HG02763 (cell line): ENCODE data around the gene CCDC15.
"Not testable (repeated sequence)": the region's sequence is repeated elsewhere in the genome, so short reads cannot be mapped to it uniquely, and the experiment has no call there.

Source experiments
- ATAC-seq: cut with Tn5 transposase; IDR thresholded peaks from one replicate; pipeline ENCODE4 v1.9.1; 2021; ENCODE audit warnings: mild to moderate bottlenecking, moderate library complexity; ENCODE audit not compliant: unreplicated experiment

The CCDC15 gene

DNA sequence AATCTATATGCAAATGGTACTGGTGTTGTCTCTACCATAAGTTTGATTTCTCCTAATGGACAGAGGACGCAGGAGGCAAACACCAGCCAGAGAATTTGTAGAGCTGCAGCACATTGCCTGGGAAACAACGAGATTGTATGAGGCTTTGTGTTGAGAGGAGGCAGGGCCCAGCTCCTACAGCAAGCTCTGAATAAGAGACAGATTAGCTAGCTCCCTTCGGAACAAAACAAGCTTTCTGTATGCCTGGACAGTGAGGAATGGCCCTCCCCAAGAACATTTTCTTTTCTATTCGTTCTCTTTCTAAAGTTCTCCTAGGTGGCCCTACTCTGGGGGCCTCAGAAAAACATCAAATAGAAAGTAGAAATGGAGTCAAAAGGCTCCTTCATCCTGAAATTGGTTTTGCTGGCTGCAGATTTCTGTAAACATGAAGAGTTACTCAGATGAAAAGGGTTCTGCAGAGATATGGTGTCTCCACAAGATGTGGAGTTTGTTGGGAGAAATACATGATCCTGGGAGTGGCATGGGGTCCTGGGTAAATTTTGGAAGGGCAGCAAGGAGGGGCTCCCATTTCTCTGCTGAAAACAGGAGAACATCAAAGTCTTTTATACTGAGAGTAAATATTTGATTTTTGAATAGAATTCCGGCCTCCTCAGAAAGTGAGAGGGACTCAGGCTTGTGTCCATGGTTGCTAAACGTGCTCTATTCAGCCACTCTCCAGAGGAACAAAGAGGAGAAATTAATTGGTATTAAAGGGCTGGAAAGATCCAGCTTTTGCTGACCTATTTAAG lies 11.3 kb upstream of the CCDC15 start:
- ATAC-seq = no peak

DNA sequence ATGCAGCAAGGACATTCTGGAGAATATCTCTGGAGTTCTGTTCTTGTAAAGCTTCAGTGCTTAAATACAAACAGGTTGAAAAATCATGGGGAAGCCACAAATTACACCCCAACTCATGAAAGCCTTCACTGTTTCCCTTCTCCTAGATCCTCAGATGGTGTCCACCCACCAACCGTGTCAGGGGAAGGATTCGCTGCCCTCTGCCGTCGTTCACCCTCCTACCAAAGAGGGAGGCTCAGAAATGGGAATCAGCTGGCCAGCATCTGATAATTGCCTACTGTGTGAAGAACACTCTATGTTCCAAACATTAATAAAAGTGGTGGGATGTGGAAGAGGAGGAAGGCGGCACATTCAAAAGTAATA lies 10.8 kb upstream of the CCDC15 start:
- ATAC-seq = no peak

DNA sequence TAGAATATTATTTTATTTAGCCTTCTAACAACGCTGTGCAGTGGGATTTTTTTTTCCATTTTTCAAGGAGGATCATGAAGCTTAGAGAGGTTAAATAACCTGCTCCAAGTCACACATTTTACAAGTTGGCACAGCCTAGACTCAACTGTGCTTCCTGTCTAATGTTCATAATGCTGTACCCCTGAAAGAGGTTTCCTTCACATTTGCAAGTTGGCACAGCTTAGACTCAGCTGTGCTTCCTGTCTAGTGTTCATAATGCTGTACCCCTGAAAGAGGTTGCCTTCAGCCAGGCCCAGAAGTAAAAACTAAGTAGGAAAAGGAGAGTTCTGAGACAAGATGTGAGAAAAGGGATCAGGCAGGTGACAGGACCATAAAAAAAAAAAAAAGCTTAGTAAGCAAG lies 10.3 kb upstream of the CCDC15 start:
- no peak for ATAC-seq

DNA sequence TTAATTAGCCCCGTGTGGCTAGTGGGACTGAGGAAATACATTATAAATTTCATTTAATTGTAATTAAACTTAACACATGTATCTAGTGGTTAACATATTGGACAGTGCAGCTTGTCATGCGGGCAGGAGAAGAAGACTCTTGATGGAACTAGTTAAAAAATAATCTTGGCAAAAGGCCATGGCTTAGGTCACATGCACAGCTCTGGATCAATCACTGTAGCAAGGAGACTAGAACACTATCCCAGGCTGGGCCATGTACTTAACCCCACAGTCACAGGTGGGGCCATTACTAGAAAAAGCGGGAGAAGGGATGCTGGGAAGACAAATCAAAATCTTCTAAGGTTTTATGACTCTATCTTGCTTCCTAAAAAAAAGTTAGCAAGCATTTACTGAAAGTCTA lies 9.4 kb upstream of the CCDC15 start:
- ATAC-seq = no peak

DNA sequence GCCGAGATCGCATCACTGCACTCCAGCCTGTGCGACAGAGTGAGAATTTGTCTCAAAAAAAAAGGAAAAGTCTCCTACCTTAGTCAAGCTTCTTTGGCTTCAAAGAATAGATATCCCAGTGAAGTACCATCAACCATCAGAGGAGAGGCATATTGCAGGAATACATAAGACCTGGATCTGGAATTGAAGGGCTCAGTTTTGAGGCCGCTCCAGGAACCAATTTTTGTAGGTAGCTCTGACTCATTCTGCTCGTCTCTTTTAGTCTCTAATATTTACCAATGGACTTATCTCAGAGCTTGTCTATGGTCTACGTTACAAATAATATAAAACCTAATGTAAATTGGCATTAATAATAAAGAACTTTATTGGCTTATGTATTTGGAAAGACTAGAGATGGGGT lies 8.2 kb upstream of the CCDC15 start:
- ATAC-seq = no peak

DNA sequence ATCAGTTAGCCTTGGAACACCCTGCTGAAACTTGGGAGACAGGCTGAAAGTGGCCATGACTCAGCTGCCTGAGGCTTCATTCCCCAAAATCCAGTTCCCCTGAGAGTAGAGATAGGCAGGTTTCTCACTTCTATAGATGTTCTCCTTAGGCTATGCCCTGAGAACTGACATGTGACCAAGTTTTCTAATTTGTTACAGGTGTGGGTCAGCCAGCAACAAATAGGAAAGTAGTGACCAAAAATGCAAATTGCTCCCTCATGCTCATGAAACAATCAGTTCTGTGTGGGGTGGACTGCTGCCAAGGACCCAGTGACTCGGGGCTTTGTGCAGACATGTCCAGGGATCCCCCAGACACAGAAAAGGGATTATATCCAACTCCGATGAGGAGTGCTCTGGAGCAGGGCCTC lies 7.3 kb upstream of the CCDC15 start:
- ATAC-seq = no peak

DNA sequence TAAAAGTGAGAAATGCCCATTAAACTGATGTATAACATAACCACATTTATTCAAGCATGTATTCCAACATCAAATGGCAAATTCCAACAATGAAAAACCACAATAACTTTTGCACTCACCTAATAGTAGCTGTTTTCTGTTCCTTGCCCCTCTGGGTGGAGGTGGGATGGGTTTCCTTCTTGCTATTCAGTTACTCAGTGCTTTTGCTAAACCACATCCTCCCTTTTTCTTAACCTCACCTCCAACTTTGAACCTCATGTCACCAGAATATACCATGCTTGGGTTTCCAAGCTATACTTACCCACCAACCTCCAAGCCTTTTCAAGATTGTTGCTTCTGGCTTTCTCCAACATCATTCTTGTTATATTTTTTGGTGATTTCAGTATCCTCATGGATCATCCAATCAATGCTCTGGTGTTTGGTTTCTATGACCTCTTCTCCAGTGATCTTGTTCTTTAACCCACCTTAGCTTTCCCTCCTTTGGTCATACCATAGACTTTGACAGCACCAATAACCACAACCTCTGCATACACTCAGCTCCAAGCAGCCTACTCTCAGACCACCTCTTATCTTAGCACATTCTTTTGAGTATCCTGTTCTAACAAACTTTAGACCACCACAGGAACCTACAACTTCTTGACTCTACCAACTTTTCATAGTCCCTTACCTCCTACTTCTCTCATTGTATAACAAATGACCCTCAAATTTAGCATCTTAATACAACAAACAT lies 3.2 kb upstream of the CCDC15 start:
- no peak for ATAC-seq

DNA sequence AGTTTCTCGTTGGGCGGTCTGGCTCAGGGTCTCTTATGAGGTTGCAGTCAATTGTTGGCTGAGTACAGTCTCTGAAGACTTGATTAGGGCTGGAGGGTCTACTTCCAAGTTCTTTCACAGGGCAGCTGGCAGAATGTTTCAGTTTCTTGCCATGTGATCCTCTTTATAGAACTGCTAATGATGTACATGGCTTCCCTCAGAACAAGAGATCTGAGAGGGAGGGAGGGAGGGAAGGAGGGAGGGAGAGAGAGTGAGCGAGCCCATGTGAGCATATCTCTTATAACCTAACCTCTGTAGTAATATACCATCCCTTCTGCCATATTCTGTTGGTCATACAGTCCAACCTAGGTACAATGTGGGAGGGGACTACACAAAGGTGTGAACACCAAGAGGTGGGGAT lies 2.7 kb upstream of the CCDC15 start:
- ATAC-seq = no peak

DNA sequence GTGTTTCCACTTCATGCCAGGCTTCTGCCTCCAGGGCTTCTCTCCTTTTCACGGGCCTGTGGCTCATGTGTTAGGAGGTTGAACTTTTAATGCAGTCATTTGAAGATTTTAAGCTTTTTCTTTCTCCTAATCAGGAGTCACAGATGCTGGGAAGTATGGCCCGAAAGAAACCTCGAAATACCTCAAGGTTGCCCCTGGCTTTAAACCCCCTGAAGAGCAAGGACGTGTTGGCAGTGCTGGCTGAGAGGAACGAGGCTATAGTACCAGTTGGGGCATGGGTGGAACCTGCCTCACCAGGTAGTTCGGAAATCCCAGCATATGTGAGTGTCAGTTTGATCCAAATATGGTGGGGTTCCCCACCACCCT lies 571 bp downstream of the CCDC15 start:
- no peak for ATAC-seq

DNA sequence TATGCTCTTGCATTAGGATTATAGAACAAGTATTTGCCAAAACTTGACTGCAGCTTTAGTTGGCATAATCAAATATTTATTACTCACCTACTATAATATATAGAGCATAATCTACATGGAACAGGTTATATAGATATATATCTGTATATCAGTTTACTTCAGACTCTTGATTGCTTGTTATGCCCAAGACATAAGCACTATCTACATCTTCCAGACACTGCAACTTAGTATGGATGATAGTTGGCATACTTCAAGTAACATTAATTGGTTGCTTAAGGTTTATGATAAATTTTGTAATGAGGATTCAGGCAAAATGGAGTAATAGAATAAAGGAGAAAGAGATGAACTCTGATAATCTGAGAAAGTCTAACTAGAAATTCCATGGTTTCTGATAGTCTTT lies 1.0 kb downstream of the CCDC15 start:
- no peak for ATAC-seq

DNA sequence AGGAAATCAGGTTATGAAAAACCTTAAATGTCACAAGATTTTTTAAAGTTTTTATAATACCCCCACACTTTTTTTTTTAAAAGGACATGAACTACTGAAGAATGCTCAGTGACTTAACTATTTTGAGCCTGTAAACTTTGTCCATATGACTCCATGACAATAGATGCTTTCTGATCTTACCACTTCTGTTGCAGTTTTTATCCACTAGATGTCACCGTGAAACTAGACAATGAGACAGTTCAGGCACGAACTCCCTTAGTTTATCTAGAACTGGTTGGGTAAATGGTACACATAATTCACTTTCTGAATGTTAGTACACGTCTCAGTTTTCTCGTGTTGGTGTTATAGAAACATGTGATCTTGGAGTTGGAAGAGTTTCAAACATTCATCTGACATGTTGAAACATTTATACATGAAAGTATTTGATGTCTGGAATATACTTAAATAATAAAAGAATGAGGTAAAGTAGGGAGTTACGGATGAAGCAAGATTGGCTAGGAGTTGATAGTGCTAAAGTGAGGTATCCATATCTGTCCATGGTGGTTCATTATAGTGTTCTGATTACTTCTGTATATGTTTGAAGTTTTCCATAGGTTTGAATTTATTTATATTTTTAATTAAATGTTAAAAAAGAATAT lies 8.1 kb downstream of the CCDC15 start:
- ATAC-seq = peak; percentile 75

DNA sequence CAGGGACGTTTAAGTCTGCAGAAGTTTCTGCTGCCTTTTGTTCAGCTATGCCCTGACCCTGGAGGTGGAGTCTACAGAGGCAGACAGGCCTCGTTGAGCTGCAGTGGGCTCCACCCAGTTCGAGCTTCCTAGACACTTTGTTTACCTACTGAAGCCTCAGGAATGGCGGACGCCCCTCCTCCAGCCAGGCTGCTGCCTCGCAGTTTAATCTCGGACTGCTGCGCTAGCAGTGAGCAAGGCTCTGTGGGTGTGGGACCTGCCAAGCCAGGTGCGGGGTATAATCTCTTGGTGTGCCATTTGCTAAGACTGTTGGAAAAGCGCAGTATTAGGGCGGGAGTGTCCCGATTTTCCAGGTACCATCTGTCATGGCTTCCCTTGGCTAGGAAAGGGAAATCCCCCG lies 14.2 kb downstream of the CCDC15 start:
- ATAC-seq = not testable (repeated sequence)

DNA sequence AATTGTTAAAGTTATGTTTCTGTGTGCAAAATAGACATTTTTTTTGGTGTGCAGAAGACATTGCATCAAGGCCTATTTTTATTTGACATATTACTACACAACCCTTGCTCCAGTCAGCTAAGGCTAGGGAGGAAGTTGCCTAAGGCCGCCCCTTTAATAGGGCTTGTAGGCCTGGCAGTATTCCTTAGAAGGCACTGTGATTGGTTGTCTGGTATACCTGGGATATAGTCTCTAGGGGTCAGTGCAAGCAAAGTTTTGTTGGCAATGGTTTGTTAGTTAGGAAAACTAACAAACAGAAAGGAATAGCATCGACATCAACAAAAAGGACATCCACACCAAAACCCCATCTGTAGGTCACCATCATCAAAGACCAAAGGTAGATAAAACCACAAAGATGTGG lies 16.9 kb downstream of the CCDC15 start:
- ATAC-seq = no peak

DNA sequence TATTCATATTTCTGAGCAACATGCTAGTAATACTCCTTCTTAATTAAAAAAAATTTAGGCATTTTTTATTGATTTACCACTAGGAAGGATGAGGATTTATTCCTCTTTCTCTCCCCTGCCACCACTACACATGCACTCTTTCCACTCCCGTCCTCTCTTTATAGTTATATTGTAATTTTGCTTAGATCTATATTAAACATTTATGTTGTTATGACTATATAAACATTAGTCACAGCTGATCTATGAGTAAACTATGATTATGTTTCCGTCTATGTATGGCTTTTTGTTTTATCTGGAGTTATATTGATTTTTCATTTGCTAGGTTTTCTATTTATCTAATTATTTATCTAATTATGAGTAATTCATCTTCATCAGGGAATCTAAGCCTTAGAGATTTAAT lies 17.8 kb downstream of the CCDC15 start:
- ATAC-seq = no peak

DNA sequence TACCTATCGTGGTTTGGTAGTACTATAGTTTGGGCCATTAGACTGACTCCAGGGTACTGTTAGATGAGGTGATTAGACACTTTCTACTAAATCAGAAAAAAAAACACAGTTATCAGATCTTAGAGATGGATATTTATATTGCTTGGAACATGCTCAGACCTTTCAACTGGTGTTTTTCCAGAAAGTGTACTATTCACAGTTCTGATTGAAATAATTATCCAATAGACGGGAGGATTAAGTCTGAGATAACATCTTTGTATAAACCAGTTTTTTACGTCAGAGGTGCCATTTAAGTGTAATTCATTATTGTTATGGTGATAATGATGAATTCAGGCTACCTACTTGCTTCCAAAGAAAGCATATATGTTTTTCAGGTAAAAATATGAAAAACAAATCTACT lies 22.5 kb downstream of the CCDC15 start:
- ATAC-seq = no peak

DNA sequence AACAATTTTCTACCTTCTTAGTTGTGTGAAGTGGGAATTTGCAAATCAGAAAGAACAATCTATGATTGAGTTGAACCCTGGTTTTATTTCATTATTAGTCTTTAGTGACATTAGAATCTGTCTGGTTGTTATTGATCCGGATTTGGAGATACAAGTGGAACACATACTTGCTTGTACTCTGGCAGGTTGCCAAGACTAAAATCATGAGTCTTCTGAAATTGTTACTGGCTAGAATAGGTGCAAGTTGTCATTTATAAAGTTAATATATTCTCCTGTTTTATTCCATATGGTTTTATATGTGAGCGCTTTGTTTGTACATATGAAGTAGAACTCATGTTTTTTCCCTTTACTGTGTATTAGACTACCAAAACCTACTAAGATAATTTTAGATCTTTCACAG lies 23.0 kb downstream of the CCDC15 start:
- ATAC-seq = no peak

DNA sequence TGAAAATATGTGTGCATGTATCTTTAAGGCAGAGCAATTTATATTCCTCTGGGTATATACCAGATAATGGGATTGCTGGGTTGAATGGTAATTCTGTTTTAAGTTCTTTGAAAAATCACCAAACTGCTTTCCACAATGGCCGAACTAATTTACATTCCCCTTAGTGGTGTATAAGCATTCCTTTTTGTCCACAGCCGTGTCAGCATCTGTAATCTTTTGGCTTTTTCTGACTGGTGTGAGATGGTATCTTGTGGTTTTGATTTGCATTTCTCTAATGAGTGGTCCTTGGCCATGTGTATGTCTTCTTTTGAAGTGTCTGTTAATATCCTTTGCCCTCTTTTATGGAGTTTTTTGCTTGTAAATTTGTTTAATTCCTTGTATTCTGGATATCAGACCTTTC lies 24.3 kb downstream of the CCDC15 start:
- no peak for ATAC-seq

DNA sequence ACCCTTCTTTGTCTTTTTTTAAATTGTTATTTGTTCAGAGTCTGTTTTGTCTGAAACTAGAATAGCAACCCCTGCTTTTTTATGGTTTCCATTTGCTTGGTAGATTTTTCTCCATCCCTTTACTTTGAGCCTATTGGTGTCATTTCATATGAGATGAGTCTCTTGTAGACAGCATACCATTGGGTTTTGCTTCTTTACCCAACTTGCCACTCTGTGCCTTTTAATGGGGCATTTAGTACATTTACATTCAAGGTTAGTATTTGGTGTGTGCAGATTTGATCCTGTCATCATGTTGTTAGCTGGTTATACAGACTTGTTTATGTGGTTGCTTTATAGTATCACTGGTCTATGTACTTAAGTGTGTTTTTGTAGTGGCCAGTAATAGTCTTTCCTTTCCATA lies 28.0 kb downstream of the CCDC15 start:
- ATAC-seq = no peak

DNA sequence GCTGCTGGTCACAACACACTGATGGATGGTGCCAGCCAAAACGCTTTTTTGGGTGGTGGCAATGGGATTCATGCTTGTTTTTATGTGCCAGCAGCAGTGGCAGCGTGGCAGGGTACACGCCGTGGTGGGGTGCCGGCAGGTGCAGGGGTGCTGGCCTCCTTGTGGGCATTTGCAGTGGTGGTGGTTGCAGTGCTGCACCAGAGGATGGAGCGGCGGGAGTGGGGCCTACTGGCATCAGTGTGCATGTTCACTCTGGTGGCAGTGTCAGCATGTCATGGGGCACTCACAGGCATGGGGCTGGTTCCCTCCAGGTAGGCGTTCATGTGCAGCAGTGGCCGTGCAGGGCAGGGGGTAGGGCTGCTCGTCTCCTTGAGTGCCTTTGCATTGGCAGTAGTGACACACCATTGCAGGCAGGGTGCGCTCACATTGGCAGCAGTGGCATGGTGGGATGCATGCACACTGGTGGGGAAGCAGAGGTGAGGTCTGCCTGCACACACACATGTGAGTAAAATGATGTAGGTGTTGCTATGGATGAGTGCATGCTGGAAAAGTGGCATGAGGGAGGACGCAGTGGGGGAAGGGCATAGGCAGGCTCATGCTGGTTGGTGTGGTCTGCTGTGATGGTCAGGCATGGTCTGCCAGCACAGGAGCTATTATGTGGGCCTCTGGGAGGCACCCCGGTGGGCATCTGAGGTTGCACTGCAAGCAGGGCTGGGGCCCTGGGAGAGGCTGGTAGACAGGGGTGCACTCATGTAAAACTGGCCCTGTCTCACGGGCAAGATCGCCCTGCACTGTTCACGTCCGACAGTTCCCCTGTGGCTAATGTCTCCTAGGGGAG lies 29.9 kb downstream of the CCDC15 start:
- no peak for ATAC-seq

DNA sequence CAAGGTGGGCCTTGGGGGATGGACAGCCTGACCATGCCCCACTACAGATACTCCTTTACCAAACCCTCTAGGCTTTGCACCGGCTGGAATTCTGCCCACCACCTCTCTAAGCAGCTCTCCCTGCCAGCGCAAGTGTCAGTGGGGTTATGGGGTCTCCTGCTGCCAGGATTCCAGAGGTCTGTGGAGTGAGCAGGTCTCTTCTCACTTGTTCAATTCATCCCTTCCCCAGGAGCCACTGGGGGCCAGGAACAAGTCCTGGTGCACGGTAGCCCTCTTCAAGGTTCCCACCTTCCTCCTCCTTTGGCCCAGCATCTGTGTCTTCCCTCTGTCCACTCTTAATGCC lies 30.5 kb downstream of the CCDC15 start:
- ATAC-seq = no peak

DNA sequence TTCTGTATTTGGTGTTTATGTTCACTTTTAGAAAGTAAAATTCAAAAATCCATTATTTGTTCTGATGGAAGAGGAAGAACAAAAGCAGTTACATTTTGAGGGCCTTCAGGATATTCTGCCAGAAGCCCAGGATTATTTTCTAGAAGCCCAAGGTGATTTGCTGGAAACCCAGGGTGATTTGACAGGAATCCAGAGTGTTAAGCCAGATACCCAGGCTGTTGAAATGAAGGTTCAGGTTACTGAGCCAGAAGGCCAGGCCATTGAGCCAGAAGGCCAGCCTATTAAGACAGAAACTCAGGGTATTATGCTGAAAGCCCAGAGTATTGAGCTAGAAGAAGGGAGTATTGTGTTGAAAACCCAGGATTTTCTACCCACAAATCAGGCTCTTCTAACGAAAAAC lies 33.1 kb downstream of the CCDC15 start:
- no peak for ATAC-seq

DNA sequence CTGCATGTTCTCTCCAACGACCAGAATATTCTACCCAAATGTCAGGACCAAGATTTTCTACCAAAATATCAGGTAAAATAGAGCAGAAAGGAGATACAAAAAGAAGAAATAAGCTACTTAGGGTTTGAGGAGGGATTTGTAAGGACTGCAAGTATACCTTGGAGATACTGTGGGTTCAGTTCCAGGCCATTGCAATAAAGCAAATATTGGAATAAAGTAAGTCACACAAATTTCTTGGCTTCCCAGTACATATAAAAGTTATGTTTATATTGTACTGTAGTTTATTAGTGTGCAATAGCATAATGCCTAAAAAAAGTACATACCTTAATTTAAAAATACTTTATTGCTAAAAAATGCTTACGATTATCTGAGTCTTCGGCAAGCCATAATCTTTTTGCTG lies 34.1 kb downstream of the CCDC15 start:
- no peak for ATAC-seq
